ENCODE data around the gene DLEC1.
A peak's percentile ranks its signal among the peaks of the same experiment; 100 is the strongest.

DLEC1 gene

GRCh38 chr3:38002940-38003339 is 36.1 kb upstream of the DLEC1 start:
- no peak overlapping the region for H2AFZ ChIP-seq (ENCODE audit: low read depth, low read length)

GRCh38 chr3:38003371-38003816 is 35.6 kb upstream of the DLEC1 start:
- Histone ChIP-seq H3K79me2 (ENCODE audit: insufficient read depth, low read length) (no peaks in the 10 kb centered on the region), H3K9me3 (ENCODE audit: insufficient read depth, low read length, severe bottlenecking) (no peaks in the 10 kb centered on the region), H3K27ac (ENCODE audit: low read length) (no peak overlapping the region), H3K36me3 (ENCODE audit: insufficient read depth, low read length) (peaks cover 95% of the 10 kb centered on the region), H2AFZ (ENCODE audit: low read depth, low read length) (no peak overlapping the region), H4K20me1 (ENCODE audit: insufficient read depth, low read length) (peaks cover 17% of the 10 kb centered on the region), H3K4me3 (ENCODE audit: low read depth in 1 of 2, low read length in 2 of 2) (no peak overlapping the region), H3K9ac (ENCODE audit: low read depth, low read length) (no peak overlapping the region), H3K4me1 (ENCODE audit: insufficient read depth, low read length) (no peaks in the 10 kb centered on the region), H3K27me3 (ENCODE audit: insufficient read depth, low read length, poor library complexity) (no peaks in the 10 kb centered on the region), H3K4me2 (ENCODE audit: insufficient read depth, low read length) (no peak overlapping the region)
- ATAC-seq (ENCODE audit: insufficient read depth, low read depth) (peak; percentile 76), DNase-seq (peak; percentile 63)
- no peak for TF ChIP-seq EZH2 (IDR thresholded peaks at IDR 0.05; ENCODE audit: borderline replicate concordance, low read depth, low read length, severe bottlenecking)
- TF ChIP-seq CTCF (IDR thresholded peaks at IDR 0.05; ENCODE audit: borderline replicate concordance, extremely low read depth, low read length, poor library complexity, severe bottlenecking): peak; percentile 92

More at GRCh38 chr3:38002940-38003339, 36.1 kb upstream of the DLEC1 start:
- peaks cover 17% of the 10 kb centered on the region for H4K20me1 ChIP-seq (ENCODE audit: insufficient read depth, low read length)
- H3K27me3 ChIP-seq (ENCODE audit: insufficient read depth, low read length, poor library complexity): no peaks in the 10 kb centered on the region
- no peak overlapping the region for H3K27ac ChIP-seq (ENCODE audit: low read length)
- TF ChIP-seq EZH2 (IDR thresholded peaks at IDR 0.05; ENCODE audit: borderline replicate concordance, low read depth, low read length, severe bottlenecking): no peak
- no peak for TF ChIP-seq CTCF (IDR thresholded peaks at IDR 0.05; ENCODE audit: borderline replicate concordance, extremely low read depth, low read length, poor library complexity, severe bottlenecking)
- no peak overlapping the region for H3K4me3 ChIP-seq (ENCODE audit: low read depth in 1 of 2, low read length in 2 of 2)
- no peaks in the 10 kb centered on the region for H3K79me2 ChIP-seq (ENCODE audit: insufficient read depth, low read length)
- H3K4me1 ChIP-seq (ENCODE audit: insufficient read depth, low read length): no peaks in the 10 kb centered on the region
- H3K9me3 ChIP-seq (ENCODE audit: insufficient read depth, low read length, severe bottlenecking): no peaks in the 10 kb centered on the region
- H3K4me2 ChIP-seq (ENCODE audit: insufficient read depth, low read length): no peak overlapping the region
- peaks cover 95% of the 10 kb centered on the region for H3K36me3 ChIP-seq (ENCODE audit: insufficient read depth, low read length)
- no peak overlapping the region for H3K9ac ChIP-seq (ENCODE audit: low read depth, low read length)
- no peak for DNase-seq
- ATAC-seq (ENCODE audit: insufficient read depth, low read depth): peak; percentile 2; the same call in 1 of the 3 replicates

- Histone ChIP-seq H3K36me3 (ENCODE audit: insufficient read depth, low read length) (peaks cover 92% of the 10 kb centered on the region), H3K4me2 (ENCODE audit: insufficient read depth, low read length) (no peak overlapping the region), H3K4me3 (ENCODE audit: low read depth in 1 of 2, low read length in 2 of 2) (no peak overlapping the region), H2AFZ (ENCODE audit: low read depth, low read length) (no peak overlapping the region), H3K9ac (ENCODE audit: low read depth, low read length) (no peak overlapping the region), H3K79me2 (ENCODE audit: insufficient read depth, low read length) (no peaks in the 10 kb centered on the region), H4K20me1 (ENCODE audit: insufficient read depth, low read length) (peaks cover 17% of the 10 kb centered on the region), H3K27ac (ENCODE audit: low read length) (no peak overlapping the region), H3K27me3 (ENCODE audit: insufficient read depth, low read length, poor library complexity) (no peaks in the 10 kb centered on the region), H3K9me3 (ENCODE audit: insufficient read depth, low read length, severe bottlenecking) (no peaks in the 10 kb centered on the region), H3K4me1 (ENCODE audit: insufficient read depth, low read length) (no peaks in the 10 kb centered on the region)
- DNase-seq (no peak), ATAC-seq (ENCODE audit: insufficient read depth, low read depth) (no peak)
- no peak for TF ChIP-seq EZH2 (IDR thresholded peaks at IDR 0.05; ENCODE audit: borderline replicate concordance, low read depth, low read length, severe bottlenecking)
- no peak for TF ChIP-seq CTCF (IDR thresholded peaks at IDR 0.05; ENCODE audit: borderline replicate concordance, extremely low read depth, low read length, poor library complexity, severe bottlenecking)
Observed at GRCh38 chr3:38003817-38004414, 35.1 kb upstream of the DLEC1 start.
